Hematopoietic multipotent progenitor cell treated with erythropoietin and hydrocortisone succinate and interleukin-3 and kit ligand, for 15 days (in vitro differentiated cells): Measurements from ENCODE around the gene HMGXB4.

Experiments
- DNase-seq: peaks from one replicate; pipeline ENCODE4 v3.0.0-alpha.2; 2015; ENCODE audit warnings: low spot score

Gene HMGXB4

GRCh38 chr22:35310556-35311550 is 53.6 kb downstream of the HMGXB4 start:
- no peak for DNase-seq

- DNase-seq: no peak
These were observed 54.3 kb downstream of the HMGXB4 start for GRCh38 chr22:35311551-35311999.

GRCh38 chr22:35312198-35313059 is 55.1 kb downstream of the HMGXB4 start:
- DNase-seq: no peak

GRCh38 chr22:35313311-35314121 is 56.2 kb downstream of the HMGXB4 start:
- DNase-seq: peak; percentile 17

- DNase-seq: no peak
These were observed 57.1 kb downstream of the HMGXB4 start for GRCh38 chr22:35314161-35314942.

GRCh38 chr22:35315141-35315854 is 58.0 kb downstream of the HMGXB4 start:
- DNase-seq: no peak

- DNase-seq: peak; percentile 29
These were observed 58.8 kb downstream of the HMGXB4 start for GRCh38 chr22:35315855-35316745.

- no peak for DNase-seq
These were observed 59.5 kb downstream of the HMGXB4 start for GRCh38 chr22:35316751-35317150.

GRCh38 chr22:35317680-35318290 is 60.5 kb downstream of the HMGXB4 start:
- DNase-seq: no peak

GRCh38 chr22:35318346-35319215 is 61.3 kb downstream of the HMGXB4 start:
- DNase-seq: no peak

GRCh38 chr22:35319244-35319985 is 62.1 kb downstream of the HMGXB4 start:
- no peak for DNase-seq

- no peak for DNase-seq
These were observed 64.8 kb downstream of the HMGXB4 start for GRCh38 chr22:35322126-35322525.

- no peak for DNase-seq
These were observed 65.6 kb downstream of the HMGXB4 start for GRCh38 chr22:35322893-35323292.

GRCh38 chr22:35323305-35323704 is 66.0 kb downstream of the HMGXB4 start:
- no peak for DNase-seq

- DNase-seq: no peak
These were observed 66.8 kb downstream of the HMGXB4 start for GRCh38 chr22:35324067-35324466.

GRCh38 chr22:35324762-35325161 is 67.5 kb downstream of the HMGXB4 start:
- DNase-seq: no peak

GRCh38 chr22:35325209-35325608 is 67.9 kb downstream of the HMGXB4 start:
- DNase-seq: no peak
